H1 (cell line): Measurements from ENCODE around the gene BLCAP. TPM values are rescaled to one million over a fixed set of nuclear protein-coding genes. Genes with fewer than 3 reads are reported as not detected.

Experiments
- BRCA1 ChIP-seq: IDR thresholded peaks from 2 replicates; pipeline ENCODE4 v1.6.1; 2012; ENCODE audit warnings: low read depth, low read length, improper control_type of control experiment
- JUND ChIP-seq: IDR thresholded peaks from 2 replicates; pipeline ENCODE4 v1.6.1; 2011; ENCODE audit warnings: mild to moderate bottlenecking, improper control_type of control experiment, low read length
- SUZ12 ChIP-seq: fragments of 200-600 bp; sonication (generic); IDR thresholded peaks from 2 replicates; pipeline ENCODE4 v1.6.1; 2012; ENCODE audit warnings: mild to moderate bottlenecking, inconsistent platforms, low read length, moderate library complexity, mixed read lengths
- polyA plus RNA-seq, 7 experiments: library from polyadenylated mRNA; depleted of rRNA in 3 of 7; stranded (reverse) in 5 of 7; unstranded in 2 of 7; fragments of >200 nt in 5 of 7; fragments of 200-250 nt in 2 of 7; gene quantifications; 1 replicate in 5 of 7; 2 replicates in 1 of 7; 4 replicates in 1 of 7; pipeline versions ENCODE4 v1.2.1 to v1.2.3, GENCODE V29; 2011 to 2013; ENCODE audit warnings: missing spikeins in 2 of 7, mixed read lengths in 2 of 7
- total RNA-seq: library from RNA; stranded (reverse); fragmentation: NEBNext Ultra II Directional; extraction: Animal tissue kit (Norgen Biotek cat#: 25700); gene quantifications from 2 replicates; pipeline ENCODE4 v1.2.1, GENCODE V29; 2021

The BLCAP gene
- total and polyA plus RNA-seq, 2 of the 8 experiments (the other 6 are each of a cell fraction or from before 2014, with no cell fraction given): 60.3 to 72.2 TPM

DNA sequence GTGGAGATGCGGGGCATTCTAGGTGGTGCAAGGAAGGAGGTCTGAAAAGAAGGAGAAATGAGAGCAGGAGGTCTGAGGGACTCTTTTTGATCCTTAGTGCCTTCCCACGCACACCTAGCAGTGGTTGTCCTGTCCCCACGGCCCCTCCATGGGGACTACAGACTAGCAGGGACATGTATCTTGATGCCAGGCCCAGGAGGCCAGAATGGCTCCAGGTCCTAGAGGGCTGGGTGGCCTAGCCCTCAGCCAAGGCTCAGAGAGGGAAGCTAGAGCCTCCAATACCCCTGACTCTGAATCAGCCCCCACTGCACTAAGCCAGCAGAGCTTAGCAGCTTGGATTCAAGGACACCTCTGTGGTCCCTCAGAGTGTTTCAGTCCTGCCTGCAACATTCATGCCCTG is 16.7 kb upstream of the BLCAP start (continued):
- TF ChIP-seq JUND (no peak), BRCA1 (no peak), SUZ12 (no peak)
